GM19395 (cell line): Measurements from ENCODE around the gene TMPRSS3.
"Not testable (repeated sequence)": the region's sequence is repeated elsewhere in the genome, so short reads cannot be mapped to it uniquely, and the experiment has no call there.

ENCODE experiments used
- ATAC-seq: cut with Tn5 transposase; IDR thresholded peaks from one replicate; pipeline ENCODE4 v1.9.1; 2021; ENCODE audit warnings: mild to moderate bottlenecking, moderate library complexity; ENCODE audit not compliant: unreplicated experiment

The TMPRSS3 gene

DNA sequence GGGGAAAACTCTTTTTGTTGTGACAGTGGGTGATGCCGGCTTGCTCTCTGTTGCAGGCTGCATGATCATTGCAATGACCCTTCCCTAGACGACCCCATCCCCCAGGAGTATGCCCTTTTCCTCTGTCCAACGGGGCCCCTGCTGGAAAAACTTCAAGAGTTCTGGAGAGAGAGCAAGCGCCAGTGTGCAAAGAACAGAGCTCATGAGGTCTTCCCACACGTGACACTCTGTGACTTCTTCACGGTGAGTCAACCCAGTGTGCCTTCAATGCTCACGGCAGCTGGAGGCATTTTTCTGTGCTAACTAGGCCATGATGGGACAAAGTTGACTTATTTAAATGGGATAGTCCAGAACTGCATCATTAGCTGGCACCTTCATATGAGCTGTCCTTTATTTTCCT, 13.5 kb upstream of the TMPRSS3 start:
- no peak for ATAC-seq

DNA sequence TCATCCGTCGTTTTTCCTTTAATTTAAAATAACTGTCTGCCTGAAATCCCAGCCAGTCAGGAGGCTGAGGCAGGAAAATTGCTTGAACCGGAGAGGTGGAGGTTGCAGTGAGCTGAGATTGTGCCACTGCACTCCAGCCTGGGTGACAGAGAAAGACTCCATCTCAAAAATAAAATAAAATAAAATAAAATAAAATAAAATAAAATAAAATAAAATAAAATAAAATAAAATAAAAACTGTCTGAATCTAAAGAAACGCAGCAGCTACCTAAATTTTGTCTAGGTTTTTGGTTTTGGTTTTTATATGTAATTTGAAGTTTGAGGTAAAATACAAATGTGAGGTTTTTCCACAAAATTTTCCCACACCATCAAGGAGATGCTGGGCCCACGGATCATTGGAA, 12.9 kb upstream of the TMPRSS3 start:
- ATAC-seq: not testable (repeated sequence)

DNA sequence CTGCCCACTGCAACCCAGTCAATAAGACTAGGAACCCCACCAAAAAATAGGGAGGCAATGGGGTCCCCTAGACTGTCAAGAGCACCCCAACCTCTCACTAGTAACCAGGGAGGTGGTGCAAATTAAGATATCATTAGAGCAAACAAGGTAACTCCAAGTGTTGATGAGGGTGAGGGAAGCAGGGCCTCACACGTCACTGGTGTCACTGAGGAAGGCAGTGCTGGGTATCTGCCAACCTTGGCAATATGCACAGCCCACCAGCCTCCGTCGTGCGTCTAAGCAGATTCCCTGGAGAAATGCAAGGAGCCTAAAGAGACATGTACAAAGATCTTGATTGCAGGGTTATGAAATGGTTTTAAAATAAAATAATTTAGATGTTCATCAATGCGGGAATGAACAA, 11.6 kb upstream of the TMPRSS3 start:
- no peak for ATAC-seq

DNA sequence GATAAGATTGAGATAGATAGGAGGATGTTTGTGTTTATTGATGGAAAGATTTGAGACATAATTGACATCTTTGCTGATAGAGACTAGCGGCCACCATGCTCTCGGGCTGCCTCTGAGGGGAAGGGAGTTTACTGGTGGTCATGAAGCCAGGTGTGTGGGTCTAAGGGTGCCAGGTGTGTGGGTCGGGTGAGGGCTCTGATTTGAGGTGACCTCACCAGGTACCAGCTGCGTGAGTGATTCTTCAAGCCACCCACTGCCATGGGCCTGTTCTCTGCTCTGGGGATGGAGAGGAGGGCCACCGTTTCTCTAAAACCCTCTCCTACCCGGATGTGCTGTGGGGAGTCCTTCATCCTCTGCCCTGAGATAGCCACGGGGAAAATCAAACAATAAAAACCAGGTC, 11.0 kb upstream of the TMPRSS3 start:
- no peak for ATAC-seq

DNA sequence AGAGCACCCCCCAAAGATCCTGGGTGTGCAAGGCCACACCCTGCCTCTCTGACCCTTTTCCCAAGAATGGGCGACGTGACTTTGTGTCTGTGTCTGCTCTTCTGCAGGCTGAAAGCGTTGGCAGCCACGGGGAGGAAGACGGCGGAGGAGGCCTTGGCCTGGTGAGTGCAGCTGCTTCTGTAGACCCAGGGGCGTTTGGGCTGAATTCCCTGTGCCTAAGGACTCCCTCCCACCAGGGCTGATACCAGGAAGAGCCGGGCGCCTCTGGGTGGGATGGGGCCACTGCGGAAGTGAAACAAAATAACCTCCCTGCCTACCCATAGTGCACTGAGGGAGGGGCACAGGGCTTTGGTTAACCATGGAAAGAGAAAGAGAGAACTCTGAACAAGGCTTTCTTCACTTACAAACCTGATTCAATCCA, 10.4 kb upstream of the TMPRSS3 start:
- no peak for ATAC-seq

DNA sequence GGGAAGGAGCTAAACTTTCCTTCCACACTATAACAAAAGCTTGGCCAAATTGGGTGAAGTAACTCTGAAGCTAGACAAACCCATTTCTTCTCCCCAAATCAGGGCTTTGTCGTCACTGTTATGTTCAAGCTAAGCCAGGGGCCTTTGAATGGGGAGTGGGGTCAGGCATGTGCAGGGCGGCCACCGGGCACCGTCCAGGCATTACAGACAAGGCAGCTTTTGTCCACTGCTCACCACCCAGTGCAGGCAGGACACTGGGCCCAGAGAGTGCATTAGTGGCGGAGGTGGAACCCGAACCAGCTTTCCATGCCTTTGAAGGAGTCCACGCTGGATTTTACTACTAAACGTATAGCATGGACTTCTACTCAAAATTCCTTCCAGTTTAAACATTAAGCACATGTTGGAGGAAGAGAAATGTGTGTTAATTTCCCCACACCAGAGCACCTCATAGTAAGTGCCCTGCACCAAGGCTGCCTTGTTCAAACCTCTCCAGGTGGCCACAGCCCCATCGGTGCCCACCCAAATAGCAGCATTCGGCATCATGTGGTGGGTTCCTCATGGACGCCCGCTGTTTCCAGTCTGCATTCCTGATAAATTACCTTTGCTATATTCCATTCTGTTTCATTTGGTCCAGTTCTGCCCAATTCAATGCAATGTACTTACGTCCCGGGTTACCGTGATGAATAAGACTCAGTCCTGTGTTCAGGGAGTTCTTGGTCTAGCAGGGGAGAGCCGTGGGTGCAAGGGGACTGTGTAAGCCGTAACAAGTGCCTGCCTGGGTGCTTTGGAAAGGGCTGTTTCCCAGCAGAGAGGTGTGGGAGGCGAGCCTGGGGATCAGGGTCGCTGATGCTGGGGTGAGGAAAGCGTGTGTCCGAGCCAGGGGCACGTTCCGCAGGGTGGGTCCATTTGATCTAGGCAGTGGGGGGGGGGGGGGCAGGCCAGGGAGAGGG, 9.5 kb upstream of the TMPRSS3 start:
- ATAC-seq: no peak

DNA sequence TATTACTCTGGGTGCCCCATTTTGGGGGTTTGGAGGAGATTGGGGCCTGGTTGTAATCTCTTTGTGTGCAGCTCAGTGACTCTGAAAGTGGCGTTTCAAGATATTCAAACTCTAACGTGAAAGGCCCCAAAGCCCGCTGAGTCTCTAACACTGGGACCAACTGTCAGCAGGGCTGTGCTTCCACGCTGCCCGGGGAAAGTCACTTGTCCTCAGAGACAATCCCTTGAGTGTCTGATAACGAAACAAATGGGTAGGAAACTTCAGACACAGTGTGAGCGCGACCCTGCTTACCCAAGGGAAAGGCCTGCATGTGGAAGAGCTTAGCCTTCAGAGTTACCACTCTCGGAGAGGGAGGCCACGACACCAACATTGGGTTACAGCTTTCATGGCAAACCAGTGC, 8.7 kb upstream of the TMPRSS3 start:
- ATAC-seq: no peak

DNA sequence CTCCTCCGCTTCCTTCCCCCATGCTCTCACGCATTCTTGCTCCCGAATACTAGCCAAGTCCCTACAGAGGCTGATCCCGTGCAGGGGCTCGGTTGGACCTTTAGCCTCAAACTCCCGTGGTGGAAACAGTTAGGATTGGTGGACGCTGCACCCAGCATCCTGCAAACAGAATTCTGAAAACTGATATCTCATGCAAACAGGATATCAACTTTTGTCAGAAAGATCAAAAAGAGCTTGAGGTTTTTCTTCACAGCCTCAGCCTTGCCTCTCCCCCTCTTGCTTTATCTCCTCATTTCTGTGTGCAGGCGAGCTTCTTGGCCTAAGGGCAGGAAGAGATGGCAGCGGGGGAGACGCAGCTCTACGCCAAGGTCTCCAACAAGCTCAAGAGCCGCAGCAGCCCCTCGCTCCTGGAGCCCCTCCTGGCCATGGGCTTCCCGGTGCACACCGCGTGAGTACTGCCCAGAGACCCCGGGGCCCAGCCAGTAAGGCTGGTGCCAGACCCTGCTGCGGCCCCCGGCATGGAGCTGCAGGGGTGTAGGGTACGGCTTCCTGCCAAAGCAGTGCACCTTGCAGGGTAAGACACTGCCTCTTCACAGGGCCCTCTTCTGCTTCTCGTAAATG, 7.9 kb upstream of the TMPRSS3 start, which contains the start of gene UBASH3A:
UBASH3A (plus strand) TSS at position 292 of the 621 bp plus-strand sequence; CDS start at position 336, 44 bp downstream.
- no peak for ATAC-seq

DNA sequence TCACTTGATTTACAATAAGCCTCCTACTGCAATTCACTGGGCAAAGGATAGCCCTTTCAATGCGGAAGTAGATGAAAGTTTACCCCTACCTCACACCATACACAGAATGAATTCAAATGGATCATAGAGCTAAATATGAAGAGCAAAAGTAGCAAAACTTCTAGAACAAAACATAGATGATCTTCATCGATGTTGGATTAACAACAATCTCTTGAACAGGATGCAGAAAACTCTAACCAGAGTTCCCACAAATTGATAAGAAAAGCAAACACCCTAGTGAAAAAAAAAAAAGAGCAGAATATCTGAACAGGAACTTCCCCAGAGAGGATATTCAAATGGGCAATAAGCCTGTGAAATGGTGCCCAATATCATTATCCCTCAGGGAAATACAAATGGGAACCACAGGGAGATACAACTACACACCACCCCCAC, 6.0 kb upstream of the TMPRSS3 start:
- ATAC-seq: no peak

DNA sequence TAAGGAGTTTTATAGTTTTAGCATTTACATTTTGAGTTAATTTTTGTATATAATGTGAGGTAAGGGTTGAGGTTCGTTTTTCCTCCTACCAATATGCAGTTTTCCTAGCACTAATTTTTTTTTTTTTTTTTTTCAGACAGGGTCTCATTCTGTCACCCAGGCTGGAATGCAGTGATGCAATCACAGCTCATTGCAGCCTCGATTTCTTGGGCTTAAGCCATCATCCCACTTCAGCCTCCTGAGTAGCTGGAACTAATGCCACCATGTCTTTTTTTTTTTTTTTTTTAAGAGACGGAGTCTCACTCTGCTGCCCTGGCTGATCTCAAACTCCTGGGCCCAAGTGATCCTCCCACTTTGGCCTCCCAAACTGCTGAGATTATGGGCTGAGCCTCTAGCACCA, 5.3 kb upstream of the TMPRSS3 start:
- no peak for ATAC-seq

DNA sequence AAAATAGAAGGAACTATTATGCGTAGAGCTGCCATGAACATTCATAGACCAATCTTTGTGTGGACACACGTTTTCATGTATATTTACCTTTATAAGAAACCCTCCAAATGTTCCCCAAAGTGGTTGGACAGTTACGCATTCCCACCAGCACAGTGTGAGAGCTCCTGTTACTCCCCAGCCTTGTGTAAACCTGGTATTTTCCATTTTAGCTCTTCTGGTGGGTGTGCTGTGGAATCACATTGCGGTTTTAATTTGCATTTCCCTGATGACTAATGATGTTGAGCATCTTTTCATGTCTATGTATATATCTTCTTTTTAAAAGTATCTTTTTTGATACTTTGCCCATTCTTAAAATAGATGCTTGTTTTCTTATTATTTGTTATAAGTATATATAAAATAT, 4.7 kb upstream of the TMPRSS3 start:
- ATAC-seq: no peak

DNA sequence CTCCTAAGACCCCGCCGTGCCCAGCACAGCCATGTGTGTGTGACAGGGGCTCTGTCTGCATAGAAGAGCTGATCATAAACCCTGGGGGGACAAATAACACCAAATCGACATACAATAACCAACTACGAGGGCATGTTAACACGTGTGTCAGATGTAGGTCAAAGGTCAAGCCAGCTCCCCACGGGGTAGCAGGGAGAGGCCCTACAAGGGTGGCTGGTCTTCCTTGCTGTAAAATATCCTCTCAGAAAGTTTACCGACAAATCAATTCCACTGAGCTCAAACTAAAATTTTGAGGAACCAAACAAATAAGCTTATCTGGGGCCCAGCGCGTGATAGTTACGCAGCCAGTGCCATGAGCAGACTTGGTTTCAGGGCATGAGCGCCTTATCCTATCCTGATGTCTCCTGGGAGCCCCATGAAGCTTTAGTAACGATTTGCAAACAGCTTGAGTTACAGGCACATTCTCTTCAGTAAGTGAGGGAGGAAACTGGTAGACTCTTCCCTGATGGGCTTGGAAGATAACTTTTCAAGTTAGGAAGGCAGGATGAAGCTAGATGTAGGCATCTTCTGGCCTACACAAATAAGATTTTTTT, 2.7 kb upstream of the TMPRSS3 start:
- no peak for ATAC-seq

DNA sequence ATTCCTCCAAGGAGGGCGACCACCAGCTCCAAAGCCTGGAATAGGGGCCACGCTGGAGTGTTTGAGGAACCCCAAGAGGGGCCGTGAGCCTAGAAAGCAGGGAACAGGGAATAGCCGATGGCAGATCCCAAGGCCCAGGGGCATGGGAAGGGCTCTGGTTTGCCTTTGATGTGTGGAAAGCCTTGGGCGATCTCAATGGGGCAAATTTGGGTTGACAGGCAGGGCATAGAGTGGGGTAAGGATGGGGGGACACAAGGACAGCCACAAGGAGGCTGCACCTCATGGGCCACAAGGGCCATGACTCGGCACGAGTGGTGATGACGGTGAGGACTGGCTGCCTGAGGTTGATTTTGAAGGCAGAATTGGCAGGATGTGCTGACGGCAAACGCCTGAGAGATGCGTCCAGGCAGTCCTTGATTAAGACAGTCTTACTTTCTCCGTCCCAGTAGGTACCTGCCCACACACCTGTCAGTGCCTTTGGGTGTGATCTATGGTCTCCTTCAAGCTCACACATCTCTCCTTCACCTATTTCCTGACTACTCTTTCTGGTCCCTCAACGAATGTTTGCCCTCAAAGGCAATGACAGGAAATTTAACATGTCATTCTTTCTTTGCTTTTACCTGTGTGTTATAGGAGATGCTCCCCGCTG, 2.0 kb upstream of the TMPRSS3 start:
- no peak for ATAC-seq

DNA sequence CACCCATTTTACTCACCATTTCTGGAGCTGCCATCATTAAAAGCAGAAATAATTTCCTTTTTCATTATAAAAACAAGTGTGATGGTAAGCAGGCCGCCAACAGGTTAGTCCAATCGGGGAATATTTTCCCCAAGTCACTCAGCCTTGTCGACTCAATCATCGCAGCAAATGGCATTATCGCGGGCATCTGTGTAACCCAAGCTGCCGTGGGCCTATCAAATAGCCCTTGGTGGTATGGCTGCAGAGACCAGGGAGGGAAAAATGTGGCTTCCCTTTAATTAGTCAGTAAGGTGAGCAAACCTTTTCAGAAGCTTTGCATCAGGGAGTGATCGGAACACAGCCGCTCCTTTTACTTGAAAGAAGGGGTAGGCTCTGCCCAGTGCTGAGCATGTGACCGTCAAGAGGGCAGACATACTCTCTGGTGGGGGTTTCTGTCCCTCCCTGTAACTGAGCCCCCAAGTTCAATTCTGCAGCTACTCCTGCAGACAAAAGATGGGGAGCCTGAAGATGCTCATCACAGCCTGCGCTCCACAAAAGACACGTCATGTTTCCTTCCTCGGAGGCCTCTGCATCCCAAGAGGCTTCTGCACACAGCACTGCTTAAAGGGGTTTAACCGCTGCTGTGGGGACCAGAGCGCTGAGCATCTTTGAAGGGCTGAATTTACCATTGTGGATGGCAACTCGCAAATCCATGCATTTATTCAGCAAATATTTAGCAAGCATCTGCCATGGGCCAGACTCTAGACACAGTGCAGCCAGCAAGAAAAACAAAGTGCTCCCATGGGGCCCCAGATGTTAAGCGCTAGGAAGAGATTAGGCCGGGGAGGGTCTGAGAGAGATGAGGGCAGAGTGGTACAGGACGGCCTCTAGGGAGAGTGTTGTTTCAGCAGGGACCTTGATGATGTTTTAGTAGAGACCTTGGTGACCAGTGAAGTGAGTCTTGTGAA, 1.2 kb upstream of the TMPRSS3 start:
- no peak for ATAC-seq

DNA sequence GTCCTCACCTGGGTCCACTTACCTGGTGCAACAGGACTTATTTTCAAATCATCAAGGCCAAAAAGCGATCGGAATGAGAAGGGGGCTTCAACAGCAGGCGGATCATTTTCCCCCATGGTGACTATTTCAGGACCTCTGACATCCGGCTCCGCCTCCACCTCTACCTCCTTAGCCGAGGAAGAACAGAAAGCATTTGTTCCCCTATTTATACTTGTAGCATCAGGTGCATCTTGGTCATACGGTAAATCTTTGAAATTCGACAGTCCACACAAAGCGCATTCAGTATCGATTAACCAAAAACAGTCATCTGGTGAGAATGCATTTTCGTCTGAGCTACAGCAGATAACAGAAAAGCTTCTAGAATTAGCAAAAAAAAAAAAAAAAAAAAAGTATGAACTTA, 550 bp downstream of the TMPRSS3 start:
- no peak for ATAC-seq

DNA sequence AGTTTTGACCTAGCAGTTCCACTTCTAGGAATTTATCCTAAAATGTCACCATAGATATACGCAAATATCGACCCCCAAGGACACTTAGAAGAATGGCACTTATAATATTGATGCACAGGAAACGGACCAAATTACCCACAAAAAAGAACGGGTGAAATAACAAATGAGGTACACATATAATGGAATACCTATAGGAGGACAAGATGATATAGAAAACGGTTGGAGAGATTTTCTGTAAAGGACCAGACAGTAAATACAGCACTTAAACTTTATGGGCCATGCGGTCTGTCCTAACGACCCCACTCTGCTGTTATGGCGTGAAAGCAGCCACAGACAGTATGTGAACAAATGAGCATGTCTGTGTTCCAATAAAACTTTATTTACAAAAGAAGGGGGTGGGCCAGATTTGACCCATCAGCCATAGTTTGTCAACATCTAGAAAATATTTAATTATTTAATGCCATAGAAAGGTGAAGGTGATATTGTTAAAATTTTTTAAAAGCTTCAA, 2.4 kb downstream of the TMPRSS3 start:
- ATAC-seq: no peak

DNA sequence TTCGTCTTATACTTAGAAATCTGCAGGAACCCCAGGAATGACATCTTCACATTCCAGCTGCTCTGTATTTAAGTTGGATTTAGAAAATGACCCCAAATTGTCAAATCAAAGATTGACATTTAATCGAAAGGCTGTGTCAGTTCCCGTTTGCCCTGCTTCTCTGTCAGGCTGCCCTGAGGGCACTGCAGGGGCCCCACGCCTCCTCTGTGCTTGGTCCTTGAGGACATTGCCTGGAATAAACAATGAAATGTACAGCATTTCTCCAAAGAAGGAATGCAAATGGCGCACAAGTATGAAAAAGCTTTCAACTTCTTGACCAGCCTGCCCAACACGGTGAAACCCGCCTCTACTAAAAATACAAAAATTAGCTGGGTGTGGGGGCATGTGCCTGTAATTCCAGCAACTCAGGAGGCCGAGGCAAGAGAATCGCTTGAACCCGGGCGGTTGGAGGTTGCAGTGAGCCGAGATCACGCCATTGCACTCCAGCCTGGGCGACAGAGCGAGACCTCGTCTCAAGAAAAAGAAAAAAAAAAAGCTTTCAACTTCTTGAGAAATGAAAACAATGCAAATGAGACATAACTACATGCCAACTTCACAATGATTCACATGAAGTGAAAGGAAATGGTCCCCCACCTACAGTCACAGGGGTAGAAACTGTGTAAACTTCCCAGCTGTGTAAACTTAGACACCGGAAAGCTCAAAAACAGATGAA, 3.0 kb downstream of the TMPRSS3 start:
- ATAC-seq: peak; percentile 79

DNA sequence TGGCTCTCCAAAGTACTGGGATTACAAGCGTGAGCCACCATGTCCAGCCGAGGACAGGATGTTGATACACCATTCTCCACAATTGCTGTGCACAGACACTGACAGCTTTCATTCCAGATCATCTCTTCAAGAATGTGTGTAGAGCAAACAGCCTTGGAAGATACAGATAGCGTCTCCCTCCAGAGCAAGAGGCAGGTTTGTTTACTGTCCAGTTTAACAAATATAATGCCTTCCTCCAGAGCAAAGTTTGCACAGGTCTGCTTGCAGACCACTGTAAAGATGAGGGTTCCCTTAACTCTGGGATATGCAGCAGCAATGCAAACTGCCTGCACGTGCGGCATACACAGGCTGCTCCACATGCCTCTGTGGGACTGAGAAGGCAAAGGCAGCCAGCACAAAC, 4.6 kb downstream of the TMPRSS3 start:
- ATAC-seq: no peak

DNA sequence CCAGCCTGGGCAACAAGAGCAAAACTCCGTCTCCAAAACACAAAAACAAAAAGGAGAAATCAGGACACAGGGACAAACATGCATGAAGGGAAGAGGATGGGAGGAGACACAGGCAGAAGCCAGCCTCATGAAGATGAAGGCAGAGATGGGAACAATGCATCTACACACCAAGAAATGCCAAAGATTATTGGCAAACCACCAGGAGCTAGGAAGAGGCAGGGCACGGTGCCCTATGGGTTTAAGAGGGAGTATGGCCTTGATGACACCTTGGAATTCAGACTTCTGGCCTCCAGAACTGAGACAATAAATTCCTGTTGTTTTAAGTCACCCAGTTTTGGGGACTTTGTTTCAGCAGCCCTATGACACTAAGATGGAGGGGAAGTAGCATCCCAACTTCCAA, 5.2 kb downstream of the TMPRSS3 start:
- no peak for ATAC-seq
